ENCODE data around the gene SEC22A. TPM values are rescaled to one million over a fixed set of nuclear protein-coding genes. Genes with fewer than 3 reads are reported as not detected.

Gene SEC22A
- total and polyA plus RNA-seq, 9 donors = 10.2 to 45.3 (median 19.9) TPM

DNA sequence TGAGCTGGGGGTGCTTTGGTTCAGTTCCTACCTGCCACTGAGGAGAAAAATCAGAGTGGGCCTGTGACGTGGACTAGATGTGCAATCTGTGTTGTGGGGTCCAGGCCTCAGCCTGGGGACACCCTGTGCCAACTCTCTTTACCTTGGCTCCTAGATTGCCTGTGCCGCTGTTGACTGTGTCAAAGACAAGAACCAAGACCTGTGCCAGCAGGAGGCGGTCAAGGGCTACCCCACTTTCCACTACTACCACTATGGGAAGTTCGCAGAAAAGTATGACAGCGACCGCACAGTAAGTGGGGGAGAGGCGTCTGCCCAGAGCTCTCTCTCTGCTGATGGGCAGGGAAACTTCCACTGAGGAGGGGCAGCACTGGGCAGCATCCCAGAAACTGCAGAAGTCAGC lies 40.6 kb upstream of the SEC22A start:
- Histone ChIP-seq H3K27me3 (no peaks in the 10 kb centered on the region), H3K9me3 (no peaks in the 10 kb centered on the region), H3K27ac (no peak overlapping the region), H3K4me3 (no peak overlapping the region), H3K36me3 (no peaks in the 10 kb centered on the region), H3K4me1 (ENCODE audit: insufficient read depth) (no peaks in the 10 kb centered on the region)
- TF ChIP-seq, protein P1, sequence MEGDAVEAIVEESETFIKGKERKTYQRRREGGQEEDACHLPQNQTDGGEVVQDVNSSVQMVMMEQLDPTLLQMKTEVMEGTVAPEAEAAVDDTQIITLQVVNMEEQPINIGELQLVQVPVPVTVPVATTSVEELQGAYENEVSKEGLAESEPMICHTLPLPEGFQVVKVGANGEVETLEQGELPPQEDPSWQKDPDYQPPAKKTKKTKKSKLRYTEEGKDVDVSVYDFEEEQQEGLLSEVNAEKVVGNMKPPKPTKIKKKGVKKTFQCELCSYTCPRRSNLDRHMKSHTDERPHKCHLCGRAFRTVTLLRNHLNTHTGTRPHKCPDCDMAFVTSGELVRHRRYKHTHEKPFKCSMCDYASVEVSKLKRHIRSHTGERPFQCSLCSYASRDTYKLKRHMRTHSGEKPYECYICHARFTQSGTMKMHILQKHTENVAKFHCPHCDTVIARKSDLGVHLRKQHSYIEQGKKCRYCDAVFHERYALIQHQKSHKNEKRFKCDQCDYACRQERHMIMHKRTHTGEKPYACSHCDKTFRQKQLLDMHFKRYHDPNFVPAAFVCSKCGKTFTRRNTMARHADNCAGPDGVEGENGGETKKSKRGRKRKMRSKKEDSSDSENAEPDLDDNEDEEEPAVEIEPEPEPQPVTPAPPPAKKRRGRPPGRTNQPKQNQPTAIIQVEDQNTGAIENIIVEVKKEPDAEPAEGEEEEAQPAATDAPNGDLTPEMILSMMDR (IDR thresholded peaks at IDR 0.05) = no peak
- TF ChIP-seq EP300 (IDR thresholded peaks at IDR 0.05) (no peak), POLR2A (IDR thresholded peaks at IDR 0.05) (no peak)
- 91 to 96% (median 94%) methylated on average over 7 of the region's 7 CpGs for WGBS, 3 donors
- DNase-seq = no peak
- intact Hi-C loops (cut with DNase I) = no loop called here

DNA sequence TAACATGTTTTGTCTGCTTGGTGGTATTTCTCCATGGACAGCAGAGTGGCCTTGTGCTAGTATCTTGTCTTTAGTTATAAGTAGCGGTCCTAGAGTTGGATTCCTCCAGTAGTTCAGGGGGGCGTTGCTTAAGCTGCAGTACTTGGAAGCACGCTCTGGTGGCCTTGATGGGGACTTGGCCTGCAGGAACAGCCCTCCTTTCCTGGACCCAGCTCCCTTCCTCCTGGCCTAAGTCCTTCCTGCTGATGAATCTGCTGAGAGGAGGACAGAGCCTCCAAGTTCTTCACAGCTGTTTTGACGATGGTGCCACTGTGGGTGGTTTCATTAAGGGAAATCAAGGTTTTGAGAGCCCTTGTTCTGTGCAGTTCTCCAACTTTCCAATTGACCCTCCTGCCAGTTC lies 38.6 kb upstream of the SEC22A start:
- no peaks in the 10 kb centered on the region for H3K9me3 ChIP-seq
- TF ChIP-seq, protein P1 (IDR thresholded peaks at IDR 0.05) = no peak
- no peak for TF ChIP-seq POLR2A (IDR thresholded peaks at IDR 0.05)
- intact Hi-C loops (cut with DNase I) = no loop called here
- no peaks in the 10 kb centered on the region for H3K27me3 ChIP-seq
- no peaks in the 10 kb centered on the region for H3K36me3 ChIP-seq
- no peak overlapping the region for H3K4me3 ChIP-seq
- 72 to 77% (median 76%) methylated on average over 4 of the region's 4 CpGs for WGBS, 3 donors
- no peak overlapping the region for H3K27ac ChIP-seq
- H3K4me1 ChIP-seq (ENCODE audit: insufficient read depth) = no peaks in the 10 kb centered on the region
- no peak for DNase-seq

DNA sequence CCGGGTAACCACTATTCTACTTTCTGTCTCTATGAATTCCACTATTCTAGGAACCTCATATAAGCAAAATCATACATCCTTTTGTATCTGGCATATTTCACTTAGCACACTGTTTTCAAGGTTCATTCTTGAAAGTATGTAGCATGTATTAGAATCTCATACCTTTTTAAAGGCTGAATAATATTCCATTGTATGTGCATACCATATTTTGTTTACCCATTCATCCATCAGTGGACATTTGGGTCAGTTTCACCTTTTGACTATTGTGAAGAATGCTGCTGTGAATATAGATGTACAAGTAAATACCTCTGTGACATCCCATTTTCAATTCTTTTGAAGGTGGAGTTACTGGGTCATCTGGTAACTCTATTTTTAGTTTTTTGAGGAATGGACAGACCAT lies 36.6 kb upstream of the SEC22A start:
- no peaks in the 10 kb centered on the region for H3K4me1 ChIP-seq (ENCODE audit: insufficient read depth)
- TF ChIP-seq EP300 (IDR thresholded peaks at IDR 0.05) (no peak), POLR2A (IDR thresholded peaks at IDR 0.05) (no peak)
- TF ChIP-seq, protein P1 (IDR thresholded peaks at IDR 0.05) = no peak
- H3K27me3 ChIP-seq = no peaks in the 10 kb centered on the region
- no peaks in the 10 kb centered on the region for H3K36me3 ChIP-seq
- no peak overlapping the region for H3K27ac ChIP-seq
- no peak overlapping the region for H3K4me3 ChIP-seq
- DNase-seq = no peak
- WGBS, 3 donors = 95 to 100% (median 100%) methylated on average over 1 of the region's 1 CpG
- intact Hi-C loops (cut with DNase I) = no loop called here
- no peaks in the 10 kb centered on the region for H3K9me3 ChIP-seq

DNA sequence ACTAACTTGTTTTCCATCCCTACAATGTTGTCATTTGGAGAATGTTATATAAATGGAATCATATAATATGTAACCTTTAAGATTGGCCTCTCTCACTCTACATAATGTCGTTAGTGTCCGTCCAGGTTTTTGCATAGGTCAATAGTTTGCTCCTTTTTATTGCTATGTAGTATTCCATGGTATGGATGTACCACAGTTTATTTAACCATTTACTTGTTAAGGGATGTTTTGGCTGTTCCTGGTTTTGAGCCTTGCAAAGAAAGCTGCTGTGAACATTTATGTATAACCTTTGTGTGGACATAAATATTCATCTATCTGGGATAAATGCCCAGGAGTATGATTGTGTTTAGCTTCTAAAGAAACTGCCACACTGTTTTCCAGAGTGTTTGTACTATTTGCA lies 34.1 kb upstream of the SEC22A start:
- DNase-seq = no peak
- 98 to 99% (median 99%) methylated on average over 2 of the region's 2 CpGs for WGBS, 3 donors

More for the DNA sequence above, 34.1 kb upstream of the SEC22A start:
- Histone ChIP-seq H3K36me3 (no peaks in the 10 kb centered on the region), H3K4me3 (no peak overlapping the region), H3K27ac (no peak overlapping the region), H3K9me3 (no peaks in the 10 kb centered on the region), H3K27me3 (no peaks in the 10 kb centered on the region), H3K4me1 (ENCODE audit: insufficient read depth) (no peaks in the 10 kb centered on the region)
- intact Hi-C loops (cut with DNase I) = no loop called here
- no peak for TF ChIP-seq POLR2A (IDR thresholded peaks at IDR 0.05)
- TF ChIP-seq EP300 (IDR thresholded peaks at IDR 0.05) = no peak
- TF ChIP-seq, protein P1 (IDR thresholded peaks at IDR 0.05) = no peak
